B cell (primary cell): ENCODE data around the gene IPO4. TPM values are rescaled to one million over a fixed set of nuclear protein-coding genes. Genes with fewer than 3 reads are reported as not detected.

Experiments
- ATAC-seq: fragments of 200-7000 bp; cut with Tn5 transposase; one replicate; pipeline ENCODE4 v1.10.0; 2021; ENCODE audit warnings: low read depth, mild to moderate bottlenecking, moderate number of reproducible peaks, moderate library complexity
- CTCF ChIA-PET: fragments of 350-600 bp; sonication (Branson Sonifier 250); formaldehyde crosslinking; loops from one replicate; lab custom pipeline; 2021; ENCODE audit warnings: antibody characterized with exemption, inconsistent platforms; lab: Charles Lee
- POLR2A ChIA-PET: fragments of 350-600 bp; sonication (Branson Sonifier 250); formaldehyde crosslinking; loops from one replicate; lab custom pipeline; 2021; ENCODE audit warnings: antibody characterized with exemption; lab: Charles Lee
- DNase-seq: peaks from one replicate; pipeline ENCODE4 v3.0.0; 2013
- H2AFZ ChIP-seq: 2 replicates; pipeline ENCODE4 v1.6.1; 2012; ENCODE audit warnings: mild to moderate bottlenecking, low read depth, low read length; ENCODE audit not compliant: insufficient read depth, poor library complexity, severe bottlenecking
- H3K27ac ChIP-seq, 2 donors: 1 replicate in 1 of 2; 2 replicates in 1 of 2; pipeline ENCODE4 v1.5.1; 2012 to 2013; ENCODE audit warnings: low read length in 2 of 2, mild to moderate bottlenecking in 2 of 2, moderate library complexity in 1 of 2
- H3K27me3 ChIP-seq, 4 experiments: fragments of 200-600 bp in 1 of 4; sonication (generic) in 1 of 4; replicated peaks in 1 of 4; 1 replicate in 2 of 4; 2 replicates in 2 of 4; pipeline versions ENCODE4 v1.6.1 to v1.7.0; 2013 to 2016; ENCODE audit warnings: low read length in 3 of 4, mild to moderate bottlenecking in 2 of 4, mixed read lengths in 1 of 4, moderate library complexity in 1 of 4; ENCODE audit not compliant: insufficient read depth in 4 of 4, control insufficient read depth in 3 of 4; ENCODE audit errors: control extremely low read depth in 1 of 4
- H3K36me3 ChIP-seq, 2 experiments: replicated peaks in 1 of 2; 1 replicate in 1 of 2; 2 replicates in 1 of 2; pipeline versions ENCODE4 v1.6.1 to v1.7.1; 2013; ENCODE audit warnings: low read length in 1 of 2; ENCODE audit not compliant: insufficient read depth in 2 of 2, control insufficient read depth in 1 of 2; ENCODE audit errors: control extremely low read depth in 1 of 2, extremely low read depth in 1 of 2
- H3K4me1 ChIP-seq, 2 donors: fragments of 200-600 bp in 1 of 2; sonication (generic) in 1 of 2; 1 replicate in 1 of 2; 2 replicates in 1 of 2; pipeline versions ENCODE4 v1.5.1 to v1.6.1; 2013 to 2017; ENCODE audit warnings: low read length in 2 of 2; ENCODE audit not compliant: control insufficient read depth in 2 of 2, insufficient read depth in 2 of 2
- H3K4me2 ChIP-seq: replicated peaks from 2 replicates; pipeline ENCODE3; 2012; ENCODE audit warnings: mild to moderate bottlenecking, low read depth, low read length; ENCODE audit not compliant: poor library complexity, severe bottlenecking
- H3K4me3 ChIP-seq, 5 experiments: fragments of 200-600 bp in 1 of 5; sonication (generic) in 1 of 5; 1 replicate in 3 of 5; 2 replicates in 2 of 5; pipeline versions ENCODE4 v1.5.1 to v1.7.0; 2011 to 2016; ENCODE audit warnings: low read length in 4 of 5, mild to moderate bottlenecking in 4 of 5, low read depth in 2 of 5, control low read depth in 1 of 5, moderate library complexity in 1 of 5; ENCODE audit not compliant: insufficient read depth in 1 of 5; ENCODE audit errors: control extremely low read depth in 1 of 5, extremely low read depth in 1 of 5
- H3K79me2 ChIP-seq: fragments of 200-600 bp; sonication (generic); one replicate; pipeline ENCODE4 v1.6.0; 2016; ENCODE audit warnings: low read length; ENCODE audit not compliant: control insufficient read depth, insufficient read depth
- H3K9ac ChIP-seq: fragments of 200-600 bp; sonication (generic); 2 replicates; pipeline ENCODE4 v1.6.1; 2017; ENCODE audit warnings: mild to moderate bottlenecking, low read length, moderate library complexity
- H3K9me3 ChIP-seq, 3 donors: one replicate each; pipeline versions ENCODE4 v1.6.1 to v1.7.1; 2013; ENCODE audit warnings: low read length in 2 of 3; ENCODE audit not compliant: control insufficient read depth in 2 of 3, insufficient read depth in 1 of 3; ENCODE audit errors: control extremely low read depth in 1 of 3
- H4K20me1 ChIP-seq: 2 replicates; pipeline ENCODE4 v1.6.0; 2012; ENCODE audit warnings: mild to moderate bottlenecking, low read length; ENCODE audit not compliant: insufficient read depth, control insufficient read depth, poor library complexity, severe bottlenecking
- H3K27ac Mint-ChIP-seq: one replicate; pipeline ENCODE4 v1.8.0; 2021; ENCODE audit warnings: mixed read lengths
- H3K27me3 Mint-ChIP-seq: one replicate; pipeline ENCODE4 v1.8.0; 2021; ENCODE audit warnings: mixed read lengths
- H3K4me1 Mint-ChIP-seq: one replicate; pipeline ENCODE4 v1.8.0; 2021; ENCODE audit warnings: mixed read lengths
- H3K4me3 Mint-ChIP-seq: one replicate; pipeline ENCODE4 v1.8.0; 2021; ENCODE audit warnings: mixed read lengths
- H3K9me3 Mint-ChIP-seq: one replicate; pipeline ENCODE4 v1.8.0; 2022; ENCODE audit warnings: mixed read lengths; ENCODE audit not compliant: insufficient read depth
- CTCF ChIP-seq: fragments of 200-600 bp; IDR thresholded peaks from one replicate; pipeline ENCODE4 v1.8.0; 2022; ENCODE audit warnings: antibody characterized with exemption, mild to moderate bottlenecking
- EZH2 ChIP-seq: IDR thresholded peaks from 2 replicates; pipeline ENCODE4 v1.6.1; 2012; ENCODE audit warnings: borderline replicate concordance, low read depth, mild to moderate bottlenecking, moderate library complexity, low read length; ENCODE audit not compliant: insufficient read depth, poor library complexity, severe bottlenecking
- WGBS: methylation state at CpG from one replicate; pipeline ENCODE4 v1.1.5; 2013; ENCODE audit warnings: missing lambda C conversion rate; ENCODE audit not compliant: insufficient coverage; 5-methylcytosine and 5-hydroxymethylcytosine counted together
- intact Hi-C: fragments of 100-400 bp; cut with micrococcal nuclease; formaldehyde crosslinking; loops from one replicate; pipeline ENCODE4 v1.10.0; 2022
- polyA plus RNA-seq: library from polyadenylated mRNA; depleted of rRNA; stranded (reverse); fragments of >200 nt; gene quantifications from 2 replicates; pipeline ENCODE4 v1.2.3, GENCODE V29; 2012
- total RNA-seq, 2 donors: library from RNA; stranded (reverse); fragments of 120-200 nt in 1 of 2; gene quantifications; 1 replicate in 1 of 2; 2 replicates in 1 of 2; pipeline versions ENCODE4 v1.2.3 to v1.2.4, GENCODE V29; 2013 to 2022

IPO4 gene
- total and polyA plus RNA-seq, 2 donors (not counting 1 experiment from before 2014, with no cell fraction given): 28.3 to 35.0 TPM

GRCh38 chr14:24231263-24232120, 42.9 kb upstream of the IPO4 start:
- 6% methylated on average over 19 of the region's 23 CpGs for WGBS
- DNase-seq (no peak), ATAC-seq (no peak)
- Mint-ChIP-seq H3K27me3 (no peaks in the 10 kb centered on the region), H3K4me1 (peaks cover 53% of the 10 kb centered on the region), H3K9me3 (no peaks in the 10 kb centered on the region), H3K27ac (peak overlapping the region; percentile 95), H3K4me3 (peak overlapping the region; percentile 96)
- H3K9me3 ChIP-seq: no peaks in the 10 kb centered on the region
- H3K9ac ChIP-seq: peak overlapping the region; percentile 91
- intact Hi-C loops: loop anchor here (1.0 to 5.0 kb wide), 10 partner anchors 11 to 211 kb away; partner anchors contain the start of genes CHMP4A, DCAF11, DHRS1 and IPO4
- CTCF ChIA-PET: interaction anchor here (0.6 to 1.1 kb wide), 2 partner anchors 11 to 15 kb away, joined by 3 read pairs; partner anchors contain the start of genes MDP1 and TINF2
- H3K27ac ChIP-seq: peak overlapping the region; percentile 36 to 67
- POLR2A ChIA-PET: no interaction called here
- peak overlapping the region; percentile 90 for H2AFZ ChIP-seq
- no peak for TF ChIP-seq EZH2
- TF ChIP-seq CTCF: no peak
- peaks cover 16% of the 10 kb centered on the region for H4K20me1 ChIP-seq
- peaks cover 18 to 24% of the 10 kb centered on the region in 2 donors for H3K4me1 ChIP-seq
- H3K36me3 ChIP-seq: peaks cover 0 to 24% of the 10 kb centered on the region in 2 experiments
- peak overlapping the region; percentile 75 to 100 (median 97) for H3K4me3 ChIP-seq
- peaks cover 77% of the 10 kb centered on the region for H3K79me2 ChIP-seq
- no peaks in the 10 kb centered on the region for H3K27me3 ChIP-seq
- peak overlapping the region; percentile 83 for H3K4me2 ChIP-seq
